ENCODE measurements around the gene ANGPTL2.

The ANGPTL2 gene

GRCh38 chr9:127142931-127143464 lies 20.6 kb upstream of the ANGPTL2 start:
- WGBS (ENCODE audit: insufficient coverage, insufficient read length): no CpG with 5 or more reads among the region's 2 CpGs
- no peaks in the 10 kb centered on the region for H3K27me3 ChIP-seq (ENCODE audit: control insufficient read depth, insufficient read depth, low read length)
- no peaks in the 10 kb centered on the region for H3K36me3 ChIP-seq (ENCODE audit: control insufficient read depth, insufficient read depth, low read length)
- H3K27ac ChIP-seq (ENCODE audit: low read length): no peak overlapping the region
- no peak overlapping the region for H3K4me3 ChIP-seq (ENCODE audit: low read length)
- no peaks in the 10 kb centered on the region for H3K9me3 ChIP-seq (ENCODE audit: control insufficient read depth, insufficient read depth, low read length)
- peaks cover 3% of the 10 kb centered on the region; the same call in 1 of the 2 replicates for H3K4me1 ChIP-seq (ENCODE audit: control insufficient read depth, insufficient read depth, low read length)
- DNase-seq (ENCODE audit: low read depth, low spot score): no peak

- WGBS (ENCODE audit: insufficient coverage, insufficient read length): no CpG with 5 or more reads among the region's 3 CpGs
- H3K36me3 ChIP-seq (ENCODE audit: control insufficient read depth, insufficient read depth, low read length): no peaks in the 10 kb centered on the region
- H3K9me3 ChIP-seq (ENCODE audit: control insufficient read depth, insufficient read depth, low read length): no peaks in the 10 kb centered on the region
- no peak overlapping the region for H3K27ac ChIP-seq (ENCODE audit: low read length)
- peaks cover 3% of the 10 kb centered on the region; the same call in 1 of the 2 replicates for H3K4me1 ChIP-seq (ENCODE audit: control insufficient read depth, insufficient read depth, low read length)
- H3K4me3 ChIP-seq (ENCODE audit: low read length): no peak overlapping the region
- DNase-seq (ENCODE audit: low read depth, low spot score): no peak
- H3K27me3 ChIP-seq (ENCODE audit: control insufficient read depth, insufficient read depth, low read length): no peaks in the 10 kb centered on the region
These were observed 19.9 kb upstream of the ANGPTL2 start for GRCh38 chr9:127142291-127142690.

GRCh38 chr9:127140842-127141675 lies 18.6 kb upstream of the ANGPTL2 start:
- H3K4me3 ChIP-seq (ENCODE audit: low read length): no peak overlapping the region
- no peaks in the 10 kb centered on the region for H3K36me3 ChIP-seq (ENCODE audit: control insufficient read depth, insufficient read depth, low read length)
- peaks cover 3% of the 10 kb centered on the region; the same call in 1 of the 2 replicates for H3K4me1 ChIP-seq (ENCODE audit: control insufficient read depth, insufficient read depth, low read length)
- no peaks in the 10 kb centered on the region for H3K9me3 ChIP-seq (ENCODE audit: control insufficient read depth, insufficient read depth, low read length)
- H3K27ac ChIP-seq (ENCODE audit: low read length): no peak overlapping the region
- no peaks in the 10 kb centered on the region for H3K27me3 ChIP-seq (ENCODE audit: control insufficient read depth, insufficient read depth, low read length)
- no peak for DNase-seq (ENCODE audit: low read depth, low spot score)
- no CpG with 5 or more reads among the region's 9 CpGs for WGBS (ENCODE audit: insufficient coverage, insufficient read length)

GRCh38 chr9:127140181-127140580 lies 17.7 kb upstream of the ANGPTL2 start:
- H3K27me3 ChIP-seq (ENCODE audit: control insufficient read depth, insufficient read depth, low read length): no peaks in the 10 kb centered on the region
- H3K4me3 ChIP-seq (ENCODE audit: low read length): no peak overlapping the region
- H3K9me3 ChIP-seq (ENCODE audit: control insufficient read depth, insufficient read depth, low read length): no peaks in the 10 kb centered on the region
- H3K27ac ChIP-seq (ENCODE audit: low read length): no peak overlapping the region
- no peaks in the 10 kb centered on the region for H3K36me3 ChIP-seq (ENCODE audit: control insufficient read depth, insufficient read depth, low read length)
- no peak for DNase-seq (ENCODE audit: low read depth, low spot score)
- no CpG with 5 or more reads among the region's 6 CpGs for WGBS (ENCODE audit: insufficient coverage, insufficient read length)
- H3K4me1 ChIP-seq (ENCODE audit: control insufficient read depth, insufficient read depth, low read length): peaks cover 3% of the 10 kb centered on the region; the same call in 1 of the 2 replicates

- no peaks in the 10 kb centered on the region for H3K36me3 ChIP-seq (ENCODE audit: control insufficient read depth, insufficient read depth, low read length)
- H3K27me3 ChIP-seq (ENCODE audit: control insufficient read depth, insufficient read depth, low read length): no peaks in the 10 kb centered on the region
- no peak for DNase-seq (ENCODE audit: low read depth, low spot score)
- no CpG with 5 or more reads among the region's 6 CpGs for WGBS (ENCODE audit: insufficient coverage, insufficient read length)
- H3K9me3 ChIP-seq (ENCODE audit: control insufficient read depth, insufficient read depth, low read length): no peaks in the 10 kb centered on the region
- no peak overlapping the region for H3K4me3 ChIP-seq (ENCODE audit: low read length)
- H3K4me1 ChIP-seq (ENCODE audit: control insufficient read depth, insufficient read depth, low read length): peaks cover 3% of the 10 kb centered on the region; the same call in 1 of the 2 replicates
- no peak overlapping the region for H3K27ac ChIP-seq (ENCODE audit: low read length)
These were observed 17.3 kb upstream of the ANGPTL2 start for GRCh38 chr9:127139775-127140174.

- H3K36me3 ChIP-seq (ENCODE audit: control insufficient read depth, insufficient read depth, low read length): no peaks in the 10 kb centered on the region
- H3K27me3 ChIP-seq (ENCODE audit: control insufficient read depth, insufficient read depth, low read length): no peaks in the 10 kb centered on the region
- no peak overlapping the region for H3K4me3 ChIP-seq (ENCODE audit: low read length)
- no peak overlapping the region for H3K27ac ChIP-seq (ENCODE audit: low read length)
- WGBS (ENCODE audit: insufficient coverage, insufficient read length): no CpG with 5 or more reads among the region's 8 CpGs
- H3K9me3 ChIP-seq (ENCODE audit: control insufficient read depth, insufficient read depth, low read length): no peaks in the 10 kb centered on the region
- H3K4me1 ChIP-seq (ENCODE audit: control insufficient read depth, insufficient read depth, low read length): peaks cover 3% of the 10 kb centered on the region; the same call in 1 of the 2 replicates
- no peak for DNase-seq (ENCODE audit: low read depth, low spot score)
These were observed 16.8 kb upstream of the ANGPTL2 start for GRCh38 chr9:127139071-127139731.

GRCh38 chr9:127138444-127138843 lies 16.0 kb upstream of the ANGPTL2 start:
- no peak for DNase-seq (ENCODE audit: low read depth, low spot score)
- no CpG with 5 or more reads among the region's 4 CpGs for WGBS (ENCODE audit: insufficient coverage, insufficient read length)
- Histone ChIP-seq H3K4me3 (ENCODE audit: low read length) (no peak overlapping the region), H3K36me3 (ENCODE audit: control insufficient read depth, insufficient read depth, low read length) (no peaks in the 10 kb centered on the region), H3K4me1 (ENCODE audit: control insufficient read depth, insufficient read depth, low read length) (peaks cover 3% of the 10 kb centered on the region; the same call in 1 of the 2 replicates), H3K27ac (ENCODE audit: low read length) (no peak overlapping the region), H3K9me3 (ENCODE audit: control insufficient read depth, insufficient read depth, low read length) (no peaks in the 10 kb centered on the region), H3K27me3 (ENCODE audit: control insufficient read depth, insufficient read depth, low read length) (no peaks in the 10 kb centered on the region)

- WGBS (ENCODE audit: insufficient coverage, insufficient read length): no CpG with 5 or more reads among the region's 11 CpGs
- Histone ChIP-seq H3K27me3 (ENCODE audit: control insufficient read depth, insufficient read depth, low read length) (no peaks in the 10 kb centered on the region), H3K27ac (ENCODE audit: low read length) (no peak overlapping the region), H3K4me3 (ENCODE audit: low read length) (no peak overlapping the region), H3K36me3 (ENCODE audit: control insufficient read depth, insufficient read depth, low read length) (no peaks in the 10 kb centered on the region), H3K4me1 (ENCODE audit: control insufficient read depth, insufficient read depth, low read length) (peaks cover 8% of the 10 kb centered on the region), H3K9me3 (ENCODE audit: control insufficient read depth, insufficient read depth, low read length) (no peaks in the 10 kb centered on the region)
- DNase-seq (ENCODE audit: low read depth, low spot score): no peak
These were observed 15.4 kb upstream of the ANGPTL2 start for GRCh38 chr9:127137640-127138360.

- no peaks in the 10 kb centered on the region for H3K9me3 ChIP-seq (ENCODE audit: control insufficient read depth, insufficient read depth, low read length)
- no CpG with 5 or more reads among the region's 5 CpGs for WGBS (ENCODE audit: insufficient coverage, insufficient read length)
- peaks cover 6% of the 10 kb centered on the region for H3K4me1 ChIP-seq (ENCODE audit: control insufficient read depth, insufficient read depth, low read length)
- H3K27ac ChIP-seq (ENCODE audit: low read length): no peak overlapping the region
- no peak for DNase-seq (ENCODE audit: low read depth, low spot score)
- no peaks in the 10 kb centered on the region for H3K36me3 ChIP-seq (ENCODE audit: control insufficient read depth, insufficient read depth, low read length)
- no peak overlapping the region for H3K4me3 ChIP-seq (ENCODE audit: low read length)
- no peaks in the 10 kb centered on the region for H3K27me3 ChIP-seq (ENCODE audit: control insufficient read depth, insufficient read depth, low read length)
These were observed 14.6 kb upstream of the ANGPTL2 start for GRCh38 chr9:127136880-127137639.
